Left ventricle myocardium superior (tissue), 1 donor: ENCODE results near the gene TEAD1. TPM values are rescaled to one million over a fixed set of nuclear protein-coding genes. Genes with fewer than 3 reads are reported as not detected.
A peak's percentile ranks its signal among the peaks of the same experiment; 100 is the strongest.

Experiments used
- ATAC-seq: fragments of 200-7000 bp; cut with Tn5 transposase; one replicate; pipeline ENCODE4 v1.9.1; 2020; ENCODE audit warnings: mild to moderate bottlenecking, moderate library complexity
- DNase-seq: peaks from one replicate; pipeline ENCODE4 v3.0.0-alpha.2; 2020
- intact Hi-C: fragments of 100-400 bp; cut with micrococcal nuclease; formaldehyde crosslinking; loops from one replicate; pipeline ENCODE4 v1.11.0; 2022
- total RNA-seq: library from RNA; stranded (reverse); fragmentation: NEBNext Ultra II Directional; extraction: Animal tissue kit (Norgen Biotek cat#: 25700); gene quantifications from one replicate; pipeline ENCODE4 v1.2.1, GENCODE V29; 2021
- donor health status: DM: no; HTN: yes; CAD: no; lungs with severe emphysema.

TEAD1 gene
- total RNA-seq, 1 donor from 2014 or later = 127 TPM

DNA sequence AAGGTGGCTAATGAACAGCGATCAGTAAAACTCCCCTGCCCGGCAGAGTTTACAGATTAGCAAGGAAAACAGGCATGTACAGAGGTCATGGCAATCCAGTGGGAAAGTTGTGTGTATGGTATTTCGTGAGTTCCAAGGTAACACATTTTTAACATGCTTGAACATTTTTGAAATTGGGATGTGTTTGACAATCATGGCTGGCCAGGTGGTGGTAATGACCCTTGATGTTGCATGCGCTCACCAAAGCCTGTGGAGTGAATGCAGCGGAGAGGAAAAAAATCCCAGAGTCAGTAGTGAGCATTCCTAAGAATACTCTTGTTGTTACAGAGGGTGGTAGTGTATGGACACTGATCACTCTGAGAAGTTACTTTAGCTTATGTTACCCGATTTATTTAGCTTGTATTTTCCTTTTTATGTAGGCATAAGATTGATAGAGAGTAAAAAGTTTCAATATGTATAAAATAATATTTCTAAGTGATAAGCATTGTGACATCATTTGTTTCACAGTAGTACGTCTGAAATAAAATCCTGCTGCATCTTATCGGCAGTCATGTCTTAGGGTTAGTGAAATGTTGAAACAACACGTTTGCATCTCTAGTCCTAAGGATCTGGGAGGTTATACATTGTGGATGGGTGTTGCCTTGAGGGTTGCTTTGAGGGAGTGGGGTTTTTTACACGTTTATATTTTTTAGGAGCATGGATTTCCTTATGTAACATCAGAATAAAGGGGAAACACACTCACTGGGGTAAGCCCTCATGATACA lies 8.7 kb downstream of the TEAD1 start:
- intact Hi-C loops = loop anchor here (10.0 kb wide), 1 partner anchor 212 kb away; no protein-coding TSS in a partner anchor
- ATAC-seq (no peak), DNase-seq (no peak)

DNA sequence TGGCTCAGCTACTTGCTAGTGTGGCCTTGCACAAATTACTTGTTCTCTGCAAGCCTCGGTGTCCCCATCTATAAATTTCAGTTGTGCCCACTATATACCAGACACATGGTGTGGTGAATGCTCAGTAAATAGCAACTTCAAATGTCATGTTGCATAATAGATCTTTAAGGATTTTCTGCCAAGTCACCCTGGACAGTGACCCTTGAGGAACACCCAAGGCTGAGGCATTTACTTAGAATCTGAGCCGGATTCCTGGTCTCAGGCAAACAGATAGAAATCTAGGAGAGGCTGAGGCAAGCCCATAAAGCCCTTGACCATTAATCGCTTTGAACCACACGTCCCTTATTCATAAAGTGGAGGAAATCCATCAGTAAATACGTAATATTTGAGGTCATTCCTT lies 9.7 kb downstream of the TEAD1 start:
- no peak for DNase-seq
- intact Hi-C loops = loop anchor here (10.0 kb wide), 1 partner anchor 211 kb away; no protein-coding TSS in a partner anchor
- no peak for ATAC-seq

DNA sequence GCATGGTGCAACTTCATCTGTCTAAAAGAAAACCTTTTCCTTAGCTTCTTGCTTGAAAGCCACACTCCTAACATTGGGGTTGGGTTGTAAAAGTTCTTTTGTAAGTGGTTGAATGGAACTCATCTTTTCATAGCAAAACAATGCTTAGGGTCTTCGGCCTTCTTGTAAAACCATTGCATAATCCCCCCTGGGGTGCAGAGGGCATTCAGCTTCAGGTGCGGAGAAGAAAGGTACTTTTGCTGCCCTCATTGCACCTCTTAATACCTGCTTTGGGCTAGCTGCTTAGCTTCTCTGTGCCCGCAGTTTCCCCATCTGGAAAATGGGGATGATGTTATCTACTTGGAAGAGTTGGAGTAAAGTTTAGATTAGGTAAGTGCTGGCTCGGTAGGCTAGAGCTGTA lies 10.1 kb downstream of the TEAD1 start:
- ATAC-seq (no peak), DNase-seq (no peak)
- intact Hi-C loops = loop anchor here (10.0 kb wide), 1 partner anchor 210 kb away; no protein-coding TSS in a partner anchor

DNA sequence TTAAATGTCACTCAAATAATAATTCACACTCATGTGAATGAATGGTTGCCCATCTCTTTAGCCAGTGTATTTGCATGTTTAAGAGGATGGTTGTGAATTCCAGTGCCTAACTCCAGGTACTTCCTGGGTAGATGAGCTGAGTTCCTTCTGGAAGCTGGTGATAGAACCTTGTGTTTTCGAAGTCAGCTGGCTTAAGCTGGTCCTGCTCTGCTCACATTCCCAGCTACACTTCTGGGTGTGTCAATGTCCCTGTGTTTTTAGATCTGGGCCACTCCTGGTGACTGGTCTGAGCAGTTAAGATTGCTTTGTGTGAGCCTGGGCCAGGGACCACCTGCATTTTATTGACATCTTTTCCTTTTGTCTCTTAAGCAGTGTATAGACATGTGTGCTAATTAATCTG lies 10.6 kb downstream of the TEAD1 start:
- DNase-seq (no peak), ATAC-seq (no peak)
- intact Hi-C loops = loop anchor here (10.0 kb wide), 1 partner anchor 210 kb away; no protein-coding TSS in a partner anchor

DNA sequence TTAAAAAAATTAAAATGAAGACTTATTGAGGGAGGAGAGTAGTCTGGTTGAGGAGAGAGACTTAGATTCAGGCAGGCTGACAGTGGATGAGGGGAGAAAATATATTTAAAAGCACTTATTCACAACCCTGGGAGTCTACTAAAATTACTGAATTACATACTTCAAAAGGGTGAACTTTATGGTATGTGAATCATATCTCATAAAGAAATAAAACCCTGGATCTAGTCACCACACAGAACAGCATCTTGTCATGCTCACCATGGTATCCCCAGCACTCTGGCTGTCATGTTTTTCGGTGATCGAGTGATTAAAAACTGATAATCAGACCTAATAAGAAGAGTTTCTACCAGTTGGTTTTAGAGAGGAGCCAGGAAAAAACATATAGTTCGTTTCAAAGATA lies 11.0 kb downstream of the TEAD1 start:
- DNase-seq (no peak), ATAC-seq (no peak)
- intact Hi-C loops = loop anchor here (10.0 kb wide), 1 partner anchor 210 kb away; no protein-coding TSS in a partner anchor

DNA sequence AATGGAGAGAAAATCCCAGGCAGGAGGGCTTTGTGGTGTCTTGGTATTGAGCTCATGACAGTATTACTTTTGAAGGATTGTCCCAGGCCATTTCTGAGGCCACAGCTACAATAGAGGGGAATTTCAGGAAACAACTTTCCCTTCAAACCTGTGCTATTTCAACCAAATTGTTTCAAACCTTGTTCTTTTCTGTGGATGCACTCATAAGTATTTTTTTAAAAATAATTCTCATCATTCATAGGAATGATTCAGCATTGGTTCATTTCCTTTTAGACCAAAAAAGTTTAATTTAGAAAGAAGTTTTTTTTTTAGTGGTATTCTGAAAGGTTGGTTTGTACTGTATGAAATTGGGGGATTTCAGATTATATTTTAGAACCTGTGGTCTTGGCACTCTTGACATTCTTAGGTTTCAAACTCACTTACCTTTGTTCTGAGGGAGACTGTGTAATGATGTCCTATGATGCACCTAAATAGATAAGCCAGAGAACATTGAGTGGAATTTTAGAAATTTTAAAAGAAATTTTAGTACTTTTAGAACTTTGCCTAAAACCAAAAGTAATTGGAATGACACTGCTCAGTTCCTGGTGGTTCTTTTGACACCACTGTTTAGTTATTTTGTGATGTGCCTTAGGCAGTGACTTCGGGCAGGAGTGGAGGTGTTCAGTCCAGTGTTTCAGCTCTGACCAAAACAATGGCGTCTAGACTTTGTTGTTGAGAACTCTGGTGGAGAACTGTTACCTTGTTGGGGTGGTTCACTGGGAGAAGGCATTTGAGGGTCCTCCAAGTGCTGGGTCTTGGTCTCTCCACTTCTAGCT lies 12.2 kb downstream of the TEAD1 start:
- ATAC-seq (no peak), DNase-seq (no peak)
- intact Hi-C loops = loop anchor here (10.0 kb wide), 1 partner anchor 208 kb away; no protein-coding TSS in a partner anchor

DNA sequence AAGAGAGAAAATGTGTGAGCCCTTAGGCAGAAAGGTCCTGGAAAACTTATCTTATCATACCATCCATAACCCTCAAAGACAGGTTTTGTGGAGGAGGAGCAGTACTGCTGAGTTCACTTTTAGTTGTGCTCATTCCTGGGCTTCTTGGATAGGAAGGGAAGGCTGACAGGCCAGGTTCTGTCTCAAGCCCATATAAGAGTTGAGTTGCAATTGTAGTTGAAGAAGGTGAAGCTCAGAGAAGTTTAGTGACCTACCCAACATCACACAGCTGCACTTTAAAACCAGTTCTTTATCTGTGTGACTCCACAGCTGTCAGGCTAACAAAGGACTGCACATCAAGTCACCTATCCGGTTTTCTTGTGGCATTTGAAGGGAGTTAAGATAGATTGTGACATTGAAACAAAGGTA lies 13.0 kb downstream of the TEAD1 start:
- ATAC-seq (no peak), DNase-seq (no peak)
- intact Hi-C loops = loop anchor here (10.0 kb wide), 1 partner anchor 208 kb away; no protein-coding TSS in a partner anchor

DNA sequence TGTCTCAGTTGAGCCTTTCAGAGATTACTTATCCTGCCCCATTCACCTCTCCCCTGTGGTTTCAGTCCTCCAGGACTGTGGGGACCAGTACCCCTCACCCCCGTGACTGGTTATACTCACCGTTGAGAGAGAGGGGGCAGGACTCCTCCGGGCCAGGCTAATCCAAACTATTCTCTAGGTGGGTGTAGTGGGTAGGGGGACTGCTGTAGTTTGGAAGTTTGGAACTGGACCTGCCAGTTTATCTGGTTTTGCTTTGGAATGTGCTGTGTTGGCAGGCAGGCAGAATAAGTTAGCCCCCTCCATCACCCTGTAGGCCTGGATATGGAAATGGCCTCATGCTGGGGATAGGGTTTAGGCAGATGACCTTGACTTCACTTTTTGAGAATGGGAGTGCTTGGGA lies 13.5 kb downstream of the TEAD1 start:
- ATAC-seq (no peak), DNase-seq (no peak)
- intact Hi-C loops = loop anchor here (10.0 kb wide), 1 partner anchor 207 kb away; no protein-coding TSS in a partner anchor

DNA sequence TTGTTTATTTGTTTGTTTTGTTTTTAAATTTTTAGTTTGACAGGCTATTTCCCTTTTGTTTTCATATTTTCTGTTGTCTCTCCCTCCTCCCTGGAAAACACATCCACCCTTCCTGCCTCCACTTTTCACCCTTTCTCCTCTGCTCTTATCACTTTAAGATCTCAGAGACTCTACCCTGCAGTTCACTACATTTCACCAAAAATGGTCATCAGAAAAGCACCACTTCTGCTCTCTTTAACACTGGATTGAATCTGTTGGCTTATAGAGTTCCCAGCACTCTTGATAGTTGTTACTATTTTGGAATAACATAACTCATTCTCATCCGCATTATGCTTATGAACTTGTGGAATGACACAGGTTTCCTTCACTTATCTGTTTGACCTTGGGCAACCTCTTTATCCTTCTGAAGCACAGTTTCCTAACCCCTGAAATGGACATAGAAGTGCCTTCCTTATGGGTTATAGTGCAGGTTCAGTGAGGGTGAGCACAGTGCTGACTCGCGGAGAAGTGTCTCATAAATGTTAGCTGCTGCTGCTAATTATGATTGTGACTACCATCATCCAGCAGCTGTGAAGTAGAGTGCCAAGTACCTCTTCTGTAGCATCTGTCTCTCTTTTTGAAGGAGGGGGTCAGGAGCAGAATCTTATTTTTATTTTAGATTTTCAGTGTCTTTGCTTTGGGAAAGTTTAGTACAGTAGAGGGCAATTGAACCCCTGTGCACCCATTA lies 15.0 kb downstream of the TEAD1 start:
- intact Hi-C loops = loop anchor here (10.0 kb wide), 1 partner anchor 206 kb away; no protein-coding TSS in a partner anchor
- ATAC-seq (peak; percentile 4), DNase-seq (no peak)

DNA sequence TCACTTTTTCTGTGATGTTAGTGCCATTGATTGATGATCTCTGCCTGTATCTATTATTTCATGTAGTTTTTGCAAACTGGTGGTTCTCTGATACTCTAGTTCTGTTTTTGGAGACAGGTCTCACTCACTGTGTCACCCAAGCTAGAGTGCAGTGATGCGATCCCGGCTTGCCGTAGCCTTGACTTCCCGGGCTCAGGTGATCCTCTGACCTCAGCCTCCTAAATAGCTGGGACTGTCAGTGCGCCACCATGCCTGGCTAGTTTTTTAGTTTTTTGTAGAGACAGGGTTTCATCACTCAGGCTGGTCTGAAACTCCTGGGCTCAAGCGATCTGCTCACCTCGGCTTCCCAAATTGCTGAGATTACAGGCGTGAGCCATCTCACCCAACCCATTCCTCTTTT lies 16.4 kb downstream of the TEAD1 start:
- intact Hi-C loops = loop anchor here (10.0 kb wide), 1 partner anchor 54 kb away; no protein-coding TSS in a partner anchor
- no peak for ATAC-seq

DNA sequence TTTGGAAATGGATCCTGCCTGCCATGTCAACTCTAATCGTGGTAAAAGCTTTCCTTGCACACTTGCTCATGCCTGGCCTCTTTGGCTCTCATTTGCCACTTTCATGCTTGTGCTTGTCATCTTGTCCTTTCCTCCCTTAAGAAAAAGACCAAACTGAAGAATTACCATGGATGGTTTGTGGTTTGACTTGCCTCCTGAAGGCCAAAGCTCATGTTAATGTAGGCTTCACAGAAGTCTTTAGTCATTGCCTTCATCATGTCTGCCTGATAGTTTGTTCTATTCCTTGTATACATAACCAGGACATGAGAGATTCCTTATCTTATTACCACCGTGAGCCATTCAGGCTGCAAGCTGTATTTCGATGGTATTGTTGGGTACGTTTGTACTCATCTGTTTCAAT lies 17.3 kb downstream of the TEAD1 start:
- DNase-seq (no peak), ATAC-seq (no peak)
- intact Hi-C loops = loop anchor here (10.0 kb wide), 1 partner anchor 53 kb away; no protein-coding TSS in a partner anchor

More for the DNA sequence above, 16.4 kb downstream of the TEAD1 start:
- no peak for DNase-seq

DNA sequence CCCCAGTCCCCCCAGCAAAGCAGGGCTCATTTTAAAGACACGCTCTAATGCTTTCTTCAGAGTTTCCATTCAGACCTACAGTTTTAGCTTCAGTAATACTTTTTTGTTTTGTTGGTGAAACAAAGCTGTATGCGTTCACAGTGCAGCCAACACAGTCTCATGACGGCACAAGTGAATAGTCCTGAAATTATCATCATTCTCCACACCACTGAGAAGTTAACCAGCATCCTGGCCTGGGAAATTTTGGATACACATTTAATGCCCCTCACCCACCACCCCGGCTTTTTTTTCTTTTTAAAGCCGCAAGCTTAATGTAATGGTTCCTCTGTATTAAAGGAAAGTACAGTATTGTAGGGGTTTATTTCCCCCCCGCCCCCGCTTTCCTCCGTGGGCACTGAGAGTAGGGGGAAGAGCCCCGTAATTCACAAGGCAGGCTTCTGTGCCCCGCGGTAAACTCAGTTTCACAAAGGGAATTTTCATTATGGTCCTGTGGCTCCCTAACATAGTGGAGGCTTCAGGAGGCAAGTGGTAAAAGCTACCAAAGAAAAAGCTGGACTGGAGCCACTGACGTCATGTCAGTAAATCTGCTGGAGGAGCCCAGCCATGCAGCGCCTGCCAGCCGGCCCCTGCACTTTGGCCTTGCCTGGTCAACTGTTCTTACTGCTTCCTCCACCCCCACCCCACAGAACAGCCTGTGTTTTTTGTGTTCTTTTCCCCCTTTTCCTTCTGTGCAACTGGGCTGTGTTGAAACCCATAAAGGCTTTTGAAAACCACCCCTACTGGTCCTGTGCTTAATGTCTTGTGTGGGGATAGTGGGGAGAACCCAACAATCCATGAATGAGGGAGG lies 18.2 kb downstream of the TEAD1 start:
- DNase-seq = peak; percentile 90
- ATAC-seq = peak; percentile 86
- intact Hi-C loops = loop anchor here (10.0 kb wide), 1 partner anchor 52 kb away; no protein-coding TSS in a partner anchor

DNA sequence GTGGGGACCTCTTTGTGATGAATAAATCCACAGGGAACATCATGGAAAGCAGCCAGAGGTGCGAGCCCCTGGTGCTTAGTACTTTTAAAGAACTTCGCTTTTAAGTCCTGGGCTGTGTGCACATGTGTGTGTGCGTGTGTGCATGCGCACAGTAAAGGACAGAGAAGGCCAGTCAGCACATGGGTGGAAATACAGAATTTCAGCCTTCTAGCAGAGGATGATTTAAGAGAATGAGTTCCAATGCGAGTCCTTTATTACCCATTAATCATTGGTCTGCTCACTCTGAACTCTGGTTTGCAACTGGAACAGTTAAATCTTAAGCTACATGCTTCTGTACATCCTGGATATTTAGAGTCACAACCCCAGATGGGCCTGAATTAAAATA lies 18.9 kb downstream of the TEAD1 start:
- intact Hi-C loops = loop anchor here (10.0 kb wide), 1 partner anchor 52 kb away; no protein-coding TSS in a partner anchor
- ATAC-seq (peak; percentile 16), DNase-seq (no peak)

DNA sequence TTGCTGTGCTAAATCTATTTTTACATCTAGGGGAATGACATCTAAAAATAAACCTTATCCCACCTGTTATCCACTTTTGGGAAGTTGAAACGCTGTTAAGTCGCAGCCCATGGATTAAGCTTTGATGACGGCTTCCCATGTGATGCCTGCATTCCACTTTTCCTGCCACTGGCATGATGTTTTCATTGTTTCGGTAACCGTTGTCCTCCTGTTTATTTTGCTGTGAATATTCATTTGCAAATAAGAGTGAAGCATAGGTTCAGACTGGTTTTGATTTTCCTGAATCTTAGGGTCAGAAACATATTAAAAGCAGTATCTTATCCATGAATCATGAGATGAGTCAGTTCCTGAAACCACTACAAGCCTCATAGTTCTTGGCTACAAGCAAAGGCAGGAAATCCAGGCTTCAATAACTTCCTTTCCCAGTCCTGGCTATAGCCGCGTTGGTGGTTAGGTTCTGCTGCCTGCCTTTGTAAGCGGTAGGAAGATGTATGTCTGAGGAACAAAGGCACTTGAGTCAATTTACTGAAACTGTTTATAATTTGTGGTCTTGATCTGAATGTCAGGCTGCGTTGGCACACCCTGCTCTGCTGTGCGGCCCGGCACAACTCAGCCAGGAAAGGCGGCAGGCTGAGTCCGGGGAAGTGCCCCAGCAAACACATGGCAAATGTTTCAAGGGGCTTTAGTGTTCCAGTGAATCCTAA lies 19.4 kb downstream of the TEAD1 start:
- intact Hi-C loops = loop anchor here (10.0 kb wide), 1 partner anchor 51 kb away; no protein-coding TSS in a partner anchor
- DNase-seq = peak; percentile 60
- peak; percentile 76 for ATAC-seq

DNA sequence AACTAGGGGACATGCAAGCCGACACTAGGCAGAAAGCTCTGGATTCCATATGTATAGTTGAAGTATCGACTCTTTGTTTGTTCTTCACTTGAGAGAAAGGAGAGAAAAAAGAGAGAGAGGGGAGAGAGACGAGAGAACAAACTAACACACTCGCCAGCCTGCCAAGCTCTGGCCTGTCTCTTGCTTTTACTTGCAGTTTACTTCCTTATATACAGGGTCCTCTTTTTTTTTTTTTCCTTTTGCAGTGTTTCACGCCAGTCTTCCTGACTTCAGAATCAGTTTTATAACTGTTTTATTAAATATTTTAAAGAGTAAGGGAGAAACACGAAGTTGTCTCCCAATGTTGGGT lies 19.9 kb downstream of the TEAD1 start:
- intact Hi-C loops = loop anchor here (10.0 kb wide), 1 partner anchor 51 kb away; no protein-coding TSS in a partner anchor
- DNase-seq (no peak), ATAC-seq (peak; percentile 15)

DNA sequence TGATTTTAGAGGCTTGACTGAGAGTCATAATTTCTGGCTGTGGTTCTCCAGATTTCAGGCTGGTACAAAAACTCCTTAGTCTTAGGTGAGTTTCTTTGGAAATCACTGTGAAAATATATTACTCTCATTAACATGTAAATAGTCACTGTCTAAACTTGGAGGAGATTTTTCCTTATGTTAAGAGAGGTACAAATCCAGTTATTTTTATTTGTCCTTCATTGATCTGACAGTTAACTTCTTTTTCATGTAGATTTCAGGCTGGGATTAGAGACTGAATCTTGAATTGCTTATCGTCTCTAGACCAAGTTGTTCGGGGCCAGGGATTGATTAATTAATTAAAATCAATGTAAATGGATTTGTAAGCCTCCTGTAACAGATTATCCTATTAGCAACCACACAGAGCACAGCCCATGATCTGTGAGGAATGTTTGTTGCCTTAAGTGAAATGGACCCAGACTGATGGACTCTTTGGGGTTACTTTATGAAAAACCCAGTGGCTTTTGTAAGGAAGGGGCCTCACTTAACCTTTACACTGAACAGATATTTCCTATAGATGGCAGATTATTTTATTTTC lies 21.1 kb downstream of the TEAD1 start:
- DNase-seq = no peak
- intact Hi-C loops = loop anchor here (10.0 kb wide), 1 partner anchor 49 kb away; no protein-coding TSS in a partner anchor
- ATAC-seq = no peak

DNA sequence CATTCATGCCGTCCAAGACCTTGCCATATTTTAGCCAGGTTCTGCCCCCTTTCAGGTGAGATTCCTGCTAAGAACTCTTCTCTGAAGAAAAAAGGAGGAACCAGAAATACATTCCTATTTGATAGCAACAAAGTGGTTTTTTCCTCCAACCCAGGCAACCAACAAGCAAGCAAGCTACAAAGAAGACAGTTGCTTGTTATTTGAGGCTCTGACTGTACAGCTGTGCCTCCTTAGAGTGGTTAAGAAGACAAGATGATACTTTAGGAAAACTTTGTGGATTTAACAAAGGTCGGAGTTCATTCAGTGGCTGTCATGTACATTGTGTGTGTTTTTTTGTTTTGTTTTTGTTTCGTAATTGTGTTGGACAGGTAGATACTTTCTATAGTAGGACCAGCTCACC lies 21.7 kb downstream of the TEAD1 start:
- ATAC-seq (no peak), DNase-seq (no peak)
- intact Hi-C loops = loop anchor here (10.0 kb wide), 1 partner anchor 49 kb away; no protein-coding TSS in a partner anchor
